GM18870 (cell line): ENCODE results near the gene USF3.

ENCODE experiments used
- ATAC-seq: cut with Tn5 transposase; IDR thresholded peaks from one replicate; pipeline ENCODE4 v1.9.1; 2021; ENCODE audit warnings: moderate library complexity; ENCODE audit not compliant: unreplicated experiment

Gene USF3

GRCh38 chr3:113697500-113698090, 1.2 kb upstream of the USF3 start:
- ATAC-seq, result no peak

GRCh38 chr3:113696658-113697499, 437 bp upstream of the USF3 start:
- ATAC-seq, result peak; percentile 98

GRCh38 chr3:113695431-113695785, 1.0 kb downstream of the USF3 start:
- ATAC-seq, result no peak

- ATAC-seq, result no peak
Observed at GRCh38 chr3:113690482-113690881, 6.0 kb downstream of the USF3 start.

- ATAC-seq, result no peak
Observed at GRCh38 chr3:113685956-113686721, 10.3 kb downstream of the USF3 start.

GRCh38 chr3:113685124-113685523, 11.3 kb downstream of the USF3 start:
- no peak for ATAC-seq

GRCh38 chr3:113684271-113684819, 12.1 kb downstream of the USF3 start:
- no peak for ATAC-seq

GRCh38 chr3:113678773-113679172, 17.7 kb downstream of the USF3 start:
- no peak for ATAC-seq

- ATAC-seq, result no peak
Observed at GRCh38 chr3:113677737-113678136, 18.7 kb downstream of the USF3 start.

- no peak for ATAC-seq
Observed at GRCh38 chr3:113676261-113676660, 20.2 kb downstream of the USF3 start.

GRCh38 chr3:113673593-113673992, 22.8 kb downstream of the USF3 start:
- no peak for ATAC-seq

GRCh38 chr3:113668015-113668414, 28.4 kb downstream of the USF3 start:
- ATAC-seq, result no peak

GRCh38 chr3:113664523-113665094, 31.8 kb downstream of the USF3 start:
- no peak for ATAC-seq

GRCh38 chr3:113663761-113664160, 32.7 kb downstream of the USF3 start:
- ATAC-seq, result no peak

GRCh38 chr3:113663324-113663750, 33.1 kb downstream of the USF3 start:
- ATAC-seq, result no peak

- no peak for ATAC-seq
Observed at GRCh38 chr3:113662824-113663223, 33.6 kb downstream of the USF3 start.

- ATAC-seq, result no peak
Observed at GRCh38 chr3:113660896-113661295, 35.5 kb downstream of the USF3 start.

- ATAC-seq, result no peak
Observed at GRCh38 chr3:113660458-113660857, 36.0 kb downstream of the USF3 start.

GRCh38 chr3:113659996-113660395, 36.4 kb downstream of the USF3 start:
- ATAC-seq, result no peak

- ATAC-seq, result no peak
Observed at GRCh38 chr3:113659101-113659541, 37.3 kb downstream of the USF3 start.

GRCh38 chr3:113658107-113658506, 38.3 kb downstream of the USF3 start:
- ATAC-seq, result no peak
